Ovary (tissue), 3 donors: ENCODE data around the gene ACER2.

ENCODE experiments used
- POLR2A ChIP-seq: fragments of 450-650 bp; IDR thresholded peaks from one replicate; pipeline ENCODE4 v1.6.1; 2017; ENCODE audit warnings: antibody characterized with exemption, mild to moderate bottlenecking, moderate library complexity
- TF ChIP-seq, protein P1 (sequence below), 3 donors: fragments of 450-650 bp in 2 of 3; fragments of 200-600 bp in 1 of 3; IDR thresholded peaks; one replicate each; pipeline versions ENCODE4 v1.5.1 to v1.8.0; 2016 to 2022; ENCODE audit warnings: antibody characterized with exemption in 3 of 3, mild to moderate bottlenecking in 1 of 3
- donor health status: DM: no; HTN: no; CAD: no.

DNA sequence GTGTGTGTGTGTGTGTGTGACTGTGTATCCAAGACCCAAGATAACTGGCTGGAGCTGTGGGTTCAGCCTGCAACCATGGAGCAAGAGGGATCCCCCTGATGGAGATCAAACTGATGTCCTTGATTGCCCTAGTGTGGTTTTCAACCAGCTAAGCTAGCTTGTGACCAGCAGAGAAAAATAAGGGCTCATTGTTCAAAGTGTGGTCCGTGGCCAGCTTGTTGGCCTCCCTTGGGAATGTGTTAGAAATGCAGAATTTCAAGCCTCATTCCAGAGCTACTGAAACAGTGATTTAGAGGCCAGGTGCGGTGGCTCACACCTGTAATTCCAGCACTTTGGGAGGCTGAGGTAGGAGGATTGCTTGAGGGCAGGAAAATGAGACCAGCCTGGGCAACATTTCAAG, 79.9 kb downstream of the ACER2 start:
- TF ChIP-seq, protein P1, sequence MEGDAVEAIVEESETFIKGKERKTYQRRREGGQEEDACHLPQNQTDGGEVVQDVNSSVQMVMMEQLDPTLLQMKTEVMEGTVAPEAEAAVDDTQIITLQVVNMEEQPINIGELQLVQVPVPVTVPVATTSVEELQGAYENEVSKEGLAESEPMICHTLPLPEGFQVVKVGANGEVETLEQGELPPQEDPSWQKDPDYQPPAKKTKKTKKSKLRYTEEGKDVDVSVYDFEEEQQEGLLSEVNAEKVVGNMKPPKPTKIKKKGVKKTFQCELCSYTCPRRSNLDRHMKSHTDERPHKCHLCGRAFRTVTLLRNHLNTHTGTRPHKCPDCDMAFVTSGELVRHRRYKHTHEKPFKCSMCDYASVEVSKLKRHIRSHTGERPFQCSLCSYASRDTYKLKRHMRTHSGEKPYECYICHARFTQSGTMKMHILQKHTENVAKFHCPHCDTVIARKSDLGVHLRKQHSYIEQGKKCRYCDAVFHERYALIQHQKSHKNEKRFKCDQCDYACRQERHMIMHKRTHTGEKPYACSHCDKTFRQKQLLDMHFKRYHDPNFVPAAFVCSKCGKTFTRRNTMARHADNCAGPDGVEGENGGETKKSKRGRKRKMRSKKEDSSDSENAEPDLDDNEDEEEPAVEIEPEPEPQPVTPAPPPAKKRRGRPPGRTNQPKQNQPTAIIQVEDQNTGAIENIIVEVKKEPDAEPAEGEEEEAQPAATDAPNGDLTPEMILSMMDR (IDR thresholded peaks at IDR 0.05): no peak
- TF ChIP-seq POLR2A: no peak
